Fibroblast of the aortic adventitia (primary cell): ENCODE data around the gene RAB3GAP2. TPM values are rescaled to one million over a fixed set of nuclear protein-coding genes. Genes with fewer than 3 reads are reported as not detected.

ENCODE experiments used
- DNase-seq: peaks from one replicate; pipeline ENCODE4 v3.0.0-alpha.2; 2010; ENCODE audit warnings: low read depth
- H3K4me3 ChIP-seq: 2 replicates; pipeline ENCODE4 v1.5.1; 2011; ENCODE audit warnings: low read depth, mild to moderate bottlenecking, control low read depth, low read length, moderate library complexity
- total RNA-seq: library from RNA; depleted of rRNA; stranded (reverse); fragments of >200 nt; gene quantifications from 2 replicates; pipeline ENCODE4 v1.2.3, GENCODE V29; 2012; ENCODE audit warnings: low replicate concordance
- TF ChIP-seq, protein P1 (sequence below): IDR thresholded peaks from 2 replicates; pipeline ENCODE4 v1.5.1; 2011; ENCODE audit warnings: mild to moderate bottlenecking, low read length, control low read depth, inconsistent platforms; ENCODE audit not compliant: insufficient read depth

RAB3GAP2 gene, protein sequence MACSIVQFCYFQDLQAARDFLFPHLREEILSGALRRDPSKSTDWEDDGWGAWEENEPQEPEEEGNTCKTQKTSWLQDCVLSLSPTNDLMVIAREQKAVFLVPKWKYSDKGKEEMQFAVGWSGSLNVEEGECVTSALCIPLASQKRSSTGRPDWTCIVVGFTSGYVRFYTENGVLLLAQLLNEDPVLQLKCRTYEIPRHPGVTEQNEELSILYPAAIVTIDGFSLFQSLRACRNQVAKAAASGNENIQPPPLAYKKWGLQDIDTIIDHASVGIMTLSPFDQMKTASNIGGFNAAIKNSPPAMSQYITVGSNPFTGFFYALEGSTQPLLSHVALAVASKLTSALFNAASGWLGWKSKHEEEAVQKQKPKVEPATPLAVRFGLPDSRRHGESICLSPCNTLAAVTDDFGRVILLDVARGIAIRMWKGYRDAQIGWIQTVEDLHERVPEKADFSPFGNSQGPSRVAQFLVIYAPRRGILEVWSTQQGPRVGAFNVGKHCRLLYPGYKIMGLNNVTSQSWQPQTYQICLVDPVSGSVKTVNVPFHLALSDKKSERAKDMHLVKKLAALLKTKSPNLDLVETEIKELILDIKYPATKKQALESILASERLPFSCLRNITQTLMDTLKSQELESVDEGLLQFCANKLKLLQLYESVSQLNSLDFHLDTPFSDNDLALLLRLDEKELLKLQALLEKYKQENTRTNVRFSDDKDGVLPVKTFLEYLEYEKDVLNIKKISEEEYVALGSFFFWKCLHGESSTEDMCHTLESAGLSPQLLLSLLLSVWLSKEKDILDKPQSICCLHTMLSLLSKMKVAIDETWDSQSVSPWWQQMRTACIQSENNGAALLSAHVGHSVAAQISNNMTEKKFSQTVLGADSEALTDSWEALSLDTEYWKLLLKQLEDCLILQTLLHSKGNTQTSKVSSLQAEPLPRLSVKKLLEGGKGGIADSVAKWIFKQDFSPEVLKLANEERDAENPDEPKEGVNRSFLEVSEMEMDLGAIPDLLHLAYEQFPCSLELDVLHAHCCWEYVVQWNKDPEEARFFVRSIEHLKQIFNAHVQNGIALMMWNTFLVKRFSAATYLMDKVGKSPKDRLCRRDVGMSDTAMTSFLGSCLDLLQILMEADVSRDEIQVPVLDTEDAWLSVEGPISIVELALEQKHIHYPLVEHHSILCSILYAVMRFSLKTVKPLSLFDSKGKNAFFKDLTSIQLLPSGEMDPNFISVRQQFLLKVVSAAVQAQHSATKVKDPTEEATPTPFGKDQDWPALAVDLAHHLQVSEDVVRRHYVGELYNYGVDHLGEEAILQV (N-terminal part only)
- total RNA-seq: 32.4 and 39.7 TPM in 2 replicates

DNA sequence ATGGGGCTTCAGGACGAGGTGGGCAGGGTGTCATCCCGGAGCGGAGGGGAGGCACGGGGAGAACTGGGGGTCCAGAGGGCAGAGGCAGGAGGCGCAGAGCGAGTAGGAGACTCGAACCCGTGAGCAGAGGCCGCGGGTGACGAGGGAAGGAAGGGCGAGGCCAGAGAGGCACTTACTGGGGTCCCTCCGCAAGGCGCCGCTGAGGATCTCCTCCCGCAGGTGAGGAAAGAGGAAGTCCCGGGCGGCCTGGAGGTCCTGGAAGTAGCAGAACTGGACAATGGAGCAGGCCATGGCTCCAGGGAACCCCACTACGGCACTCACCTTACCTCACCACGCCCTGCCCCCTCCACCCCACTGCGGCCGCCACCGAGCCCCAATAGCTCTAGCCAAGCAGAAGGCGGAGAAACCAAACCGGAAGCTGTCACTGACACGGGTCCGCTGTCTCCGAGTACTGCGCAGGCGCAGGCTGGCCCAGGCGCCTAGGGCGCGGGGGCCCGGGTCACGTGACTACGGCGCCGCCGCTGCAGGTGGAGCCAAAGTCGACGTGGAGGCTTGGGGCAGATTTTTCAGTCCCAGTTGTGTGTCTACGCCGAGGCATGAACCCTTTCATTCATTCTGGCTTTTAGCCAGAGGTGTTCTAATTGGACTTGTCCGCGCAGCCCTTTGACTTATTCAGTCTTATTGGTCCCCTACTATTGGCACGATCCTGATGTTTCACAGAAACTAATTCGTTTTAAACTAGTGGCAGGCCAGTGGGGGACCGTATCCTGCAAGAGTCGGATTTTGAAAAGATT lies at the start of gene RAB3GAP2:
Gene RAB3GAP2, minus strand, starts transcription at position 407 of the 794 bp plus-strand sequence. Its CDS starts 116 bp downstream, at position 291.
- DNase-seq: peak; percentile 92
- TF ChIP-seq, protein P1, sequence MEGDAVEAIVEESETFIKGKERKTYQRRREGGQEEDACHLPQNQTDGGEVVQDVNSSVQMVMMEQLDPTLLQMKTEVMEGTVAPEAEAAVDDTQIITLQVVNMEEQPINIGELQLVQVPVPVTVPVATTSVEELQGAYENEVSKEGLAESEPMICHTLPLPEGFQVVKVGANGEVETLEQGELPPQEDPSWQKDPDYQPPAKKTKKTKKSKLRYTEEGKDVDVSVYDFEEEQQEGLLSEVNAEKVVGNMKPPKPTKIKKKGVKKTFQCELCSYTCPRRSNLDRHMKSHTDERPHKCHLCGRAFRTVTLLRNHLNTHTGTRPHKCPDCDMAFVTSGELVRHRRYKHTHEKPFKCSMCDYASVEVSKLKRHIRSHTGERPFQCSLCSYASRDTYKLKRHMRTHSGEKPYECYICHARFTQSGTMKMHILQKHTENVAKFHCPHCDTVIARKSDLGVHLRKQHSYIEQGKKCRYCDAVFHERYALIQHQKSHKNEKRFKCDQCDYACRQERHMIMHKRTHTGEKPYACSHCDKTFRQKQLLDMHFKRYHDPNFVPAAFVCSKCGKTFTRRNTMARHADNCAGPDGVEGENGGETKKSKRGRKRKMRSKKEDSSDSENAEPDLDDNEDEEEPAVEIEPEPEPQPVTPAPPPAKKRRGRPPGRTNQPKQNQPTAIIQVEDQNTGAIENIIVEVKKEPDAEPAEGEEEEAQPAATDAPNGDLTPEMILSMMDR: no peak
- H3K4me3 ChIP-seq: peak within 1 kb of the TSS; percentile 99

DNA sequence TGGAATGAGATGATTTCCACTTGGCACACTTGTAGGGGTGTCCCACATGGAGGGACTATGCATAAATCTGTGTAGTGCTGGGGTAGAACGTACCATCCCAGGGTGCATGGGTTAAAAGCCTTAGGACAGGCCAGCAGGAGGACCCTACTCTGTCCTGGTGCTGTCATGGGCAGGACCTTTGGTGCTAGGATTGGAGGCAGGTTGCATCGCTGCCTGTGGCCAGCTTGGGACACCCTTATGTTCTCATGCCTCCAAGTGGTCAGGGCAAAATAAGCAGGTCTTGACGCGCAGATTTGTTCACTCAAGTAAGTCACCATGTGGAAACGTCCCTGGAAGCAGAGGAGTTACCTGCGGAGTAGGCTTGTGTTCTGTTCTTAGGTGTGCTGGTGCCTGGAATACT lies 49.5 kb upstream of the RAB3GAP2 start:
- TF ChIP-seq, protein P1: no peak
- no peak for DNase-seq

DNA sequence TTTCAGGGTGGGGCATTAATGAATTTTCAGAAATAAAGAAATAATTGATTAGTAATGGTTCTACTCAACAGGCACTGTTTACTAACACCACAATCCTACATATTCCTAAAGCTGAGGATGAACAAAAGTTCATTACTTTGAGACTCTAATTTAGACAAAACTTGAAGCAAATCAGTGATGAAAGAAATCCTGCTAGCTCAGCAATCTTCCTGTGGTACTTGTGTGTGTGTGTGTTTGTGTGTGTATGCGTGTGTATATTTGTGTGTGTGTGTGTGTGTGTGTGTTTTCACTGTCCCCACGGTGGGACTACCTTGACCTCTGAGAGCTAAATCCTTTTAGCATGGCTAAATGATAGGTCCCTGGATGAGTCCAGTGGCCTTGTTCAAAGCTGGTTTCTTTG lies 48.5 kb upstream of the RAB3GAP2 start:
- DNase-seq: no peak
- no peak overlapping the region for H3K4me3 ChIP-seq
- TF ChIP-seq, protein P1: no peak

More for the DNA sequence above, 49.5 kb upstream of the RAB3GAP2 start:
- no peak overlapping the region for H3K4me3 ChIP-seq

DNA sequence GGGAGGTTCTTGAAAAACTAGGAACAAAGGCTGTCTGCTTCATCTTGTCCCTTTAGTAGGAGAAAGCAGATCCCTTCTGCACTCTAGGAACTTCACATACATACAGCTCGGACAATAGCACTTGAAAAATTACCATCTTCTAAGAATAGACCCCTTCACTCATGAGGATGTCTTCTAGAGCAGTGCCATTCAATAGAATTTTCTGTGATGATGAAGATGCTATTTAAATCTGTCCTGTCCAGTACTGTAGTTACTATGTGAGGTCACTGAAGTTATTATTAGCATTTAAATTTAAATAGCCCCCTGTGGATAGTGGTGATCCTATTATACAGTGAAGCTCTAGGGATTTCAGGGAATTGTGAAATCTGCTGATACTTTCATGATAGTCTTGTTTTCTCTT lies 46.4 kb upstream of the RAB3GAP2 start:
- no peak overlapping the region for H3K4me3 ChIP-seq
- TF ChIP-seq, protein P1: no peak

DNA sequence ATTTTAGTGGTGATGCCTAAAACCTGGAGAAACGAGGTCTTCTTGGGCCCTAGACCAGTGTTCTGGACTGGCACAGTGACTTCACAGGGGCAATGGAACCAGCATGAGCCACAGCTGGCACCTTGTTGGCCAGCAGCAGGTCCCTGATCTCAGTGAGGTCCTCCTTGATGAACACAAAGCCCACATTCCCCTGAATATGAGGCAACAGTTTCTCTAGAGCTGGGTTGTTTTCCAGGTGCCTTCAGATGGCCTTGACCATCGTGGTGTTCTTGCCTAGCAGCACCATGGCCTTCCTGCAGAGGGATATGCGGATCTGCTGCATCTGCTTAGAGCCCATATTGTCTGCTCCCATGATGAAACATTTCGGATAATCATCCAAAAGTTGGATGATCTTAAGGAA lies 44.9 kb upstream of the RAB3GAP2 start:
- TF ChIP-seq, protein P1: no peak
- H3K4me3 ChIP-seq: no peak overlapping the region
- no peak for DNase-seq

More for the DNA sequence above, 46.4 kb upstream of the RAB3GAP2 start:
- DNase-seq: no peak

DNA sequence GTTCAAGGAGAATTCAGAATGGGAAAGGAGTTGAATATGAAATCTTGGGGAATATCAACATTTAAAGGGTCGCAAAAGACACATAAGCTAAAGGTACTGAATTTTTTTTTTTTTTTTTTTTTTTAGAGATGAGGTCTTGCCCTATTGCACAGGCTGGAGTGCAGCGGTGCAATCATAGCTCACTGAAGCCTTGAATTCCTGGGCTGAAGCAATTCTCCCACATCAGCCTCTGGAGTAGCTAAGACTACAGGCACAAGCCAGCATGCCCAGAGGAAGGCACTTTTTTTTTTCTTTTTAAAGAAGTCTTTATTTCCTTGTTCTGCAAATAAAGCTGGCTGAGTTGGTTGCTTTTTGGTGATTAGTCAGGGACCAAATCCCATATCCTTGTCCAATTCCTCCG lies 44.1 kb upstream of the RAB3GAP2 start:
- DNase-seq: peak; percentile 18
- TF ChIP-seq, protein P1: no peak
- no peak overlapping the region for H3K4me3 ChIP-seq
